Middle frontal gyrus (tissue), 1 donor: ENCODE data around the gene STIMATE.

Source experiments
- DNase-seq: peaks from one replicate; pipeline ENCODE4 v3.0.0-alpha.2; 2015; ENCODE audit warnings: low spot score; ENCODE audit errors: extremely low spot score

STIMATE gene

GRCh38 chr3:52843108-52843865, 54.1 kb downstream of the STIMATE start:
- DNase-seq = no peak

- DNase-seq = no peak
Observed at GRCh38 chr3:52842424-52842823, 54.9 kb downstream of the STIMATE start.

- DNase-seq = no peak
Observed at GRCh38 chr3:52841981-52842340, 55.4 kb downstream of the STIMATE start.

DNA sequence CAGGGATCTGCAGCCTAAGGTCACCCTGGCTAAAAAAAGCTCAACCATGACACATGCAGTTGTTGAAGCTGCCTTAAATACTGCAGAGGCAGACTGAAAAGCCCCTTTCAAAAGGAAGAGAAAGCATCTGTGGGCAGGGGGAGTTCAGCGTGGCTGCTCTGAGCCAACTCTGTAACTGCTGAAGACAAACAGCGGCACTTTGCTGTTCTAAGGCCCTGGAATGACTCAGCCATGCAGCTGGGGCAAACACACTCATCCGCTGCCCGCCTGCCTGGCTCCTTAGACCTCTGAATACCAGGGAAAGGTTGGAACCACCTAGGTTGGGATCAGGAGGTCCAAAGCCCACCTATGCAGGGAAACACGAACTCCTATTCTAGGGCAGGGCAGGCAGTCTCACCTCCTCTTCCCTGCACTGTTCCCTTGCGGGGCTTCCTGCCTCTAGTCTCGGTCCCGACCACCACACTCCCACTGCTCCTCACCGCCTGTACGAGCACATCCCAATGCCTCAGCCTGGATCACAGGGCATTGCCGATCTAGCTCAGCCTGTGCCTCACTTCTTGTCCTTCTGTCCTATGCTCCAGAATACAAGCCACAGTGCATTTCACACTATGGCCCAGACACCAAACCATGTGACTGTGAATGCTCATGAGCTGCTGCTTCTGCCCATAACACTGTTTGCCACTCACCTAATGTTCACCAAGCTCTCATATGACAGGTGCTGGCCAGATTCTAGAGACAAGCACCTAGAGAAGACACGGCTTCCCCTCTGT, 56.0 kb downstream of the STIMATE start:
- no peak for DNase-seq

DNA sequence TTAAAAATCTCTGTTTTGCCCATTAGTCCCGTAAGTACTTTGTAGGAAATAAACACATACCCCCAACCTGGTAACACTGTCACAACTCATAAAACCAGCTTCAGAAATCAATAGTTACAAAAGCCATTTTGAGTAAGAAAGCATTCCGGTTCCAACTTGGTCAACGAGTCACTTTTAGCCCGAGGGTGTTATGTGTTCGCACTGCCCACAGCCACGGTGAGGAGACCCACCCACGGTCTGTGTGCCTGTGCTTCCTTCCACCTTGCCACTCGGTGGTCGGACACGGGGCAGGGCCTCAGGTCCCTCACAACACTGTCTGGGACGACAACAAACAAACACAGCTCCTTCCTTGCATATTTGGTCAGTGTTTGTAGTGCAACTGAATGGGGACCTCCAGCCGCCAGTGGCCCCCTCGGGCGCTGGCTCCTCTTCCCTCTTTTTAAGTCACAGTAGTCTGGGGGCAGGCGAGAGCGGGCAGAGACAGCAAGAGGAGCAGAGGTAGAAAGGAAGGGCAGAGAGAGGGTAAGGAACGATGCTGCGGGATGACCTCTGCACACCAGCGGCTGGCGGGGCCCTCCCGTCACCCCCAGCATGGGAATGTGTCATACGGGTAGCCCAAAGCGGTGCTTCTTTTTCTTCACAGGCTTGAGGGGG, 57.3 kb downstream of the STIMATE start:
- DNase-seq = no peak

GRCh38 chr3:52839268-52839575, 58.1 kb downstream of the STIMATE start:
- no peak for DNase-seq

DNA sequence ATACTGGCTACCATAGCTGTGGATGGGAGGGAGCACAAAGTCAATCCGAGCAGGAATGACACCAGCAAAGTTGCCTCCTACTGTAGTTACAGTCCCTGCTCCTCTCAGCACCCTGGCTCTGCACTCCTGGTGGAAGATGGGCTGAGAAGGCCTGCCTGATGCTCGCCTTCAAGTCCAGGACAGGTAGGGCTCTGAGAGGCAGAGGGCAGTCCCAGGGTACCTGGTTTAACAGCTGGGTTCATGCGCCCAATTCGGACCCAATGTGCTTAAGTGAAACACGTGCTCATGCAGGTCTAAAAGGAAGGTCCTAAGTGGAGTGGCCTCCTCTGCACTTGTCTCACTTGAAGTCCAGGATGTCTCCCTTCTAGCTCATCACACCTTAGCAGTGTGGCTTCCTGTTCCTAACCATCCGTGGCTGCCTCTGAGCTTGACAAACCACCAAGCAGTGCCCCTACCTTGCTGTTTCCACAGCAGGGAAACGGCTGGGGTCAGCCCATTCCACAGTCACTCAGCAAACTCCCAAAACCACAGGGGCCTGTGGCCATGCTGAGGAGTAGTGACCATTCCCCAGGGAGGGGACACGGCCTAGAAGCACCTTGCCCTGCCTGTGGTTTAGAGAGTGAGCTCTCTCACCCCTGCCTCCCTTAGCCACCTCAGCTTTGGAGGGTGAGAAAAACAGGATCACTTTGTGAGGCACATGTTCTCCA, 58.6 kb downstream of the STIMATE start:
- DNase-seq = no peak

GRCh38 chr3:52836986-52837385, 60.4 kb downstream of the STIMATE start:
- no peak for DNase-seq

DNA sequence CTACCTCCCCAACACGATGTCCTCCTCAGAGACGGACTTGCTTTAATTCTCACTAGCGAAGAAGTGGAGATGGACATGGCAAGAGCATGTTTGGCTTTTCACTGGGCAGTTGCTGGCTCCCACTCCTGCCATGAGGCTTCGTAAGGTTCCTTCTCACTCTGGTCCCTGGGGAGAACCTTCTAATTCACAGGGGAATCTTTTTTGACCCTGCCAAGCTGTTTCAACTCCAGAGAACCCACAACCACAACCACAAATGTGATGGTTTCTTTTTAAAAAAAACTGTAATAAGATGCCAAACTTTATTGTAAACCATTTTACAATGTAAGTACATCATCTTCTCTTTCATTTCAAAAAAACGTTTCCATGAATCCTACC, 60.9 kb downstream of the STIMATE start:
- DNase-seq = no peak

GRCh38 chr3:52835766-52836470, 61.4 kb downstream of the STIMATE start:
- no peak for DNase-seq

DNA sequence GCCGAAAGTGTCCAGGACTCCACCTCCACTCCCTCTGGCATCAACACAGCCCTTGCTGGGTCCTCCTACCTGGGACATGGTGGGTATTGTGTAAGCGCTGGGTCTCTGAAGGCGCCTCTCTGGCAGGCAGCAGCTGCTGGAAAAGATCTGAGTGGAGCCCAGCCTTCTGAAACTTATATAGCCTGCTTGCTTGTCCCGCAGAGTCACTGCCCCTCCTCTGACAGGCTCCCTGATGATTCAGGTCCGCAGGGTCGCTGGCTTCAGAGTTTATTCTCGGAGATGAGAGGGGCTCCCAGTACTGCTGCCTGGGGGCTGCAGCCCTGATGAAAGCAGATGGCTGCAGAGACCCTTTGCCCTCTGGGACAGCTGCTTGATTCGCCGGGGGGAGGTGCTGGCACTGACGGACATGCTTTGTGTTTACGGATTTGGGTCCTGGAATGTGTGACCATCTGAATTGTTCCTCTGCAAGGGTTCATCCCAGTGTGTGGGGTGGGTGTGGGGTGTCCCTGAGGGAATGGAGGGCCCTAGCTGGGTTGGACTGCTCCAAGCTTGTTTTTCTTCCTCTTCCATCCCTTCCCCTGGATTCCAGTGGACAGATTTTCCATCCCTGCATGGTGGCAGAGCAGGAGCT, 62.4 kb downstream of the STIMATE start, which contains the start of gene MUSTN1:
Gene MUSTN1, minus strand, starts transcription at position 149 of the 631 bp plus-strand sequence. Its CDS starts 71 bp downstream, at position 78.
- no peak for DNase-seq

GRCh38 chr3:52833202-52833601, 64.1 kb downstream of the STIMATE start:
- no peak for DNase-seq

DNA sequence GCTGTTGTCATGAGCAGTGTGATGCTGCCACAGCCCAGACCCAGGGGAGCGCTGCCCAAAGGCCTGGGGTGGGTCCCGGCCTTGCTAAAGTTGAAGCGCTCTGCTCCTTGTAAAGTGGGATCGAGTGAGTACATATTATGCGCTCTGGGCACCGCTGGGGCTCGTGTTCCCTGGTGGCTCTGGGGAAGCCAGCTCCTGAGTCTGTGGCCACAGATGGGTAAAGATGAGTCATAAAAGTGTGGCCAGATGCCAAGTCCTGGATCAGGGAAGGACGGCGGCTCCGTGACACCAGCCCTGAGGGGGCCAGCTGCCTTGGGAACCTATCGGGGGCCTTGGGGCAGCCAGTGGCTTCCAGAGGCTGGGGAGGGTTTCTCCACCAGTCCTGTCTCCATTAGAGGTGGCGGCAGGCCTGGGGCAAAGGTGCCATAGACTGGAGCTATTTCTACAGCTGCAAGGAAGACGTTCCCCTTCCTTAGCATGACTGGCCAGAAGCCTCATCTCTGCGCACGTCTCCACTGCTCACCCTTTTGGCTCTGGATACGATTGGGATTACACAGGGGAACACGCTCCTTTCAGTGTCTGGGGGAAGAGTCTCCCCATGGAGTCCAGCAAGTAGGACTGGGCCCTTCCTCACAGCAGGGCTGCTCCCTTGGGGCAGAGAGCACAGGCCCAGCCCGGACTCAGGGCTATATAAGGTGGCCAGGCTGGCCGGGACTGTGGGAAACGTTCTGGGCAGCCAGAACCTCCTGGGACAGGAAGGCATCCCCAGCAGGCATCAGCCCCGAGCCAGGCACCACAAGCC, 65.6 kb downstream of the STIMATE start:
- no peak for DNase-seq

GRCh38 chr3:52830535-52831258, 66.7 kb downstream of the STIMATE start, which contains the start of gene ITIH4:
Gene ITIH4 (minus strand): TSS chr3:52830672. CDS start chr3:52830642, 30 bp downstream.
- no peak for DNase-seq

- no peak for DNase-seq
Observed at GRCh38 chr3:52829906-52830463, 67.4 kb downstream of the STIMATE start.

DNA sequence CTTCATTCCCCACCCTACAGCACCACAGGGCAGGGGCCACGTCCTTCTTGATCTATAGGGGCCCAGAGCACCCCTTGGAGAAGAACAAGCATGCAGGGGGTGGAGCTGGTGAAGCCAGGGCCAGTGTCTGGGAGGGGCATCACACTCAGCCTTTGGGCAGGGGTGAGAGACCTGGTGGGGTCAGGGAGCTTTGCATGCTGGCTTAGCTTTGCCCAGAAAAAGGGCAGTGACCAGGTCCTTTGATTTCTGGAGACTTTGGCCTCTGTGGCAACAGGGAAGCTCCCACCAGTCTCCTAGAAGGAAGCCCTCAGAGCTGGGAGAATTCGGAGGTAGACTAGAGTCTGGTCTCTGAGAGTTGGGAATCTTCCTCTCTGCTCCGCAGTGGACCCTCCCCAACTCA, 67.9 kb downstream of the STIMATE start:
- DNase-seq = no peak

GRCh38 chr3:52827866-52828376, 69.4 kb downstream of the STIMATE start:
- DNase-seq = no peak

DNA sequence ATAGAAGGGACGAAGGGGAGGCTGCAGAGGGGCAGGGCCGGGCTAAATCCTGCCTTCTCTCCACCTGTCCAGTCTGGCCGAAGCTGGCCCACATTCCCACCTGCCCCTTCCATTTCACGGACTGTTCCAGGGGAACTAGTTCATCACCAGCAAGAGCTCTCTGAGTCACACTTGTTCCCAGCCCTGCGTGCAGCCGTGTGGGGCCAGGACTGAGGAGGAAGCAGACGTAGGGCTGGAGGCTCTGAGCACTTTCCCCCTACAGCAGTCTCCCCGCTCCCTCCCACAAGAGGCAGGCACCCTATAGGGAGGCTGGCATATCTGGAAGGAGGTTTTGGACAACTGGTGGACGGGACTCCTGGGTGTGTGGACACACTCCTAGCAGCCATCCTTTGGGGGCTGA, 69.9 kb downstream of the STIMATE start:
- no peak for DNase-seq

GRCh38 chr3:52824037-52824436, 73.3 kb downstream of the STIMATE start:
- DNase-seq = no peak
